AG04450 (cell line): ENCODE data around the gene SP7. TPM values are rescaled to one million over a fixed set of nuclear protein-coding genes. Genes with fewer than 3 reads are reported as not detected.
A peak's percentile ranks its signal among the peaks of the same experiment; 100 is the strongest.

Experiments
- CTCF ChIA-PET: fragments of 300-600, 350-600 bp; formaldehyde crosslinking; extraction: SDS; loops from one replicate; lab custom pipeline; 2022; ENCODE audit warnings: antibody characterized with exemption, inconsistent platforms; lab: Charles Lee
- POLR2A ChIA-PET: fragments of 350-600 bp; formaldehyde crosslinking; extraction: SDS; loops from one replicate; lab custom pipeline; 2021; ENCODE audit warnings: antibody characterized with exemption, inconsistent platforms; lab: Yijun Ruan, JAX
- DNase-seq: peaks from one replicate; pipeline ENCODE4 v3.0.0-alpha.2; 2011; ENCODE audit warnings: low read depth, low spot score
- H3K27ac ChIP-seq: one replicate; pipeline ENCODE4 v1.5.1; 2012; ENCODE audit warnings: low read depth, low read length, control low read depth
- H3K27me3 ChIP-seq: one replicate; pipeline ENCODE4 v1.6.0; 2012; ENCODE audit warnings: low read length; ENCODE audit not compliant: control insufficient read depth, insufficient read depth
- H3K4me3 ChIP-seq: 2 replicates; pipeline ENCODE4 v1.5.1; 2011; ENCODE audit warnings: mild to moderate bottlenecking, low read depth, low read length, control low read depth
- H3K9me3 ChIP-seq: 2 replicates; pipeline ENCODE4 v1.5.1; 2012; ENCODE audit warnings: low read length; ENCODE audit not compliant: control insufficient read depth, insufficient read depth
- CTCF ChIP-seq: IDR thresholded peaks from 2 replicates; pipeline ENCODE4 v1.5.1; 2011; ENCODE audit warnings: low read depth, low read length, control low read depth, inconsistent platforms
- polyA plus RNA-seq: library from polyadenylated mRNA; depleted of rRNA; stranded (reverse); fragments of >200 nt; gene quantifications from 2 replicates; pipeline ENCODE4 v1.2.3, GENCODE V29; 2011

The SP7 gene
- polyA plus RNA-seq, 1 experiment = not detected

- CTCF ChIA-PET = interaction anchor here (0.6 to 5.8 kb wide), 8 partner anchors 8 to 183 kb away, joined by 3 to 84 read pairs (median 7); partner anchors contain the start of gene SP7
- Histone ChIP-seq H3K27ac (no peak overlapping the region), H3K9me3 (no peaks in the 10 kb centered on the region), H3K27me3 (peaks cover 12% of the 10 kb centered on the region), H3K4me3 (peak overlapping the region; percentile 61)
- POLR2A ChIA-PET = interaction anchor here (0.9 to 2.4 kb wide), 4 partner anchors 19 to 183 kb away, joined by 3 to 17 read pairs (median 3); partner anchors contain the start of gene SP1
- no peak for TF ChIP-seq CTCF
- DNase-seq = no peak
Observed at GRCh38 chr12:53325511-53326061, 10.6 kb downstream of the SP7 start.

- peak overlapping the region; percentile 57 for H3K27ac ChIP-seq
- H3K4me3 ChIP-seq = peak overlapping the region; percentile 61
- ChIA-PET CTCF (interaction anchor here (0.6 to 7.4 kb wide), 9 partner anchors 9 to 184 kb away, joined by 3 to 137 read pairs (median 8); partner anchors contain the start of gene SP7), POLR2A (interaction anchor here (0.6 to 2.4 kb wide), 5 partner anchors 20 to 184 kb away, joined by 3 to 17 read pairs (median 3); partner anchors contain the start of gene SP1)
- H3K27me3 ChIP-seq = peaks cover 10% of the 10 kb centered on the region
- H3K9me3 ChIP-seq = no peaks in the 10 kb centered on the region
- DNase-seq = peak; percentile 64
- peak; percentile 78 for TF ChIP-seq CTCF
Observed at GRCh38 chr12:53324779-53325510, 11.2 kb downstream of the SP7 start.

GRCh38 chr12:53324113-53324778 is 11.9 kb downstream of the SP7 start:
- H3K4me3 ChIP-seq = peak overlapping the region; percentile 61
- no peak for TF ChIP-seq CTCF
- DNase-seq = no peak
- no peaks in the 10 kb centered on the region for H3K9me3 ChIP-seq
- H3K27me3 ChIP-seq = peaks cover 6% of the 10 kb centered on the region
- POLR2A ChIA-PET = interaction anchor here (0.6 to 2.4 kb wide), 5 partner anchors 21 to 185 kb away, joined by 3 to 17 read pairs (median 3); partner anchors contain the start of gene SP1
- H3K27ac ChIP-seq = peak overlapping the region; percentile 53
- CTCF ChIA-PET = interaction anchor here (1.1 to 7.4 kb wide), 12 partner anchors 12 to 258 kb away, joined by 3 to 137 read pairs (median 9); partner anchors contain the start of genes MYG1, PFDN5 and SP7

GRCh38 chr12:53320352-53321195 is 15.6 kb downstream of the SP7 start:
- no peaks in the 10 kb centered on the region for H3K9me3 ChIP-seq
- ChIA-PET POLR2A (interaction anchor here (0.5 to 1.7 kb wide), 19 partner anchors 13 to 226 kb away, joined by 3 to 25 read pairs (median 4); partner anchors contain the start of genes MYG1, PFDN5, SP1 and TARBP2), CTCF (interaction anchor here (0.6 to 7.4 kb wide), 67 partner anchors 8 to 266 kb away, joined by 3 to 137 read pairs (median 5); partner anchors contain the start of genes CSAD, ESPL1, ITGB7 and MYG1)
- no peak for DNase-seq
- peak overlapping the region; percentile 98 for H3K4me3 ChIP-seq
- no peak for TF ChIP-seq CTCF
- H3K27me3 ChIP-seq = no peaks in the 10 kb centered on the region
- H3K27ac ChIP-seq = peak overlapping the region; percentile 94
